Left forelimb (tissue), 1 donor: Measurements from ENCODE around the gene SPSB1.

Source experiments
- DNase-seq: peaks from one replicate; pipeline ENCODE4 v3.0.0-alpha.2; 2018; ENCODE audit warnings: low spot score

The SPSB1 gene

DNA sequence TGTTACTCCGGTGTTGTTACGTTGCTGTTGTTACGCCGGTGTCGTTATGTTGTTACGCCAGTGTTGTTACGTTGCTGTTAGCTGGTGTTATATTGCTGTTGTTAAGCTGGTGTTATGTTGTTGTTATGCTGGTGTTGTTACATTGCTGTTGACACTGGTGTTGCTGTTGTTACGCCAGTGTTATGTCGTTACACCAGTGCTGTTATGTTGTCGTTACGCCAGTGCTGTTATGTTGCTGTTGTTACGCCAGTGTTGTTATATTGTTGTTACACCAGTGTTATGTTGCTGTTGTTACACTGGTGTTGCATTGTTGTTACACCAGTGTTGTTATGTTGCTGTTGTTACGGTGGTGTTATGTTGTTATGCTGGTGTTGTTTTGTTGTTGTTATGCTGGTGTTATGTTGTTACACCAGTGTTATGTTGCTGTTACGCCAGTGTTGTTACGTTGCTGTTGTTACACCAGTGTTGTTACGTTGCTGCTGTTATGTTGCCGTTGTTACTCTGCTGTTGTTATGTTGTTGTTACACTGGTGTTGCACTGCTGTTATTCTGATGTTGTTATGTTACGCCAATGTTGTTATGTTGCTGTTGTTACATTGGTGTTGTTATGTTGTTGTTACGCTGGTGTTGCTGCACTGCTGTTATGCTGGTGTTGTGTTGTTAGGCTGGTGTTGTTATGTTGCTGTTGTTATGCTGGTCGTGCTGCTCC, 32.5 kb upstream of the SPSB1 start:
- no peak for DNase-seq

DNA sequence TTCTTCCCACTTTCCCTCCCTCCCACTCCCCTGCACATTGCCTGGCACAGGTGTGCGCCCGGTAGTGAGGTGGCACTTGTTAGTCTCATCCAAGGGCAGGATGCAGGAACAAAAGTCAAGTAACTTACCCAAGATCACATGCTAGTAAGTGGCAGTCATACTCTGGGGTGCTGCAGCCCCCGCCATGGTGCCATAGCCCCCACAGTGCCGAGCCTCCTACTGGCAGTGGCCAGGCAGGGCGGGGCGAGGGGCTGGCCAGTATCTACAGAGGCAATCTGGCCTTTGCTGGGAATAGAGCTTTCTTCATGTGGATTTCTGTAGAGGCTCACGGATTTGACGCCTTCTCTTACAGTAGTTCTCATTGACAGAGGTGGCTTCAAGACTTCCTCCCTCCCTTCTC, 31.2 kb upstream of the SPSB1 start:
- peak; percentile 48 for DNase-seq

DNA sequence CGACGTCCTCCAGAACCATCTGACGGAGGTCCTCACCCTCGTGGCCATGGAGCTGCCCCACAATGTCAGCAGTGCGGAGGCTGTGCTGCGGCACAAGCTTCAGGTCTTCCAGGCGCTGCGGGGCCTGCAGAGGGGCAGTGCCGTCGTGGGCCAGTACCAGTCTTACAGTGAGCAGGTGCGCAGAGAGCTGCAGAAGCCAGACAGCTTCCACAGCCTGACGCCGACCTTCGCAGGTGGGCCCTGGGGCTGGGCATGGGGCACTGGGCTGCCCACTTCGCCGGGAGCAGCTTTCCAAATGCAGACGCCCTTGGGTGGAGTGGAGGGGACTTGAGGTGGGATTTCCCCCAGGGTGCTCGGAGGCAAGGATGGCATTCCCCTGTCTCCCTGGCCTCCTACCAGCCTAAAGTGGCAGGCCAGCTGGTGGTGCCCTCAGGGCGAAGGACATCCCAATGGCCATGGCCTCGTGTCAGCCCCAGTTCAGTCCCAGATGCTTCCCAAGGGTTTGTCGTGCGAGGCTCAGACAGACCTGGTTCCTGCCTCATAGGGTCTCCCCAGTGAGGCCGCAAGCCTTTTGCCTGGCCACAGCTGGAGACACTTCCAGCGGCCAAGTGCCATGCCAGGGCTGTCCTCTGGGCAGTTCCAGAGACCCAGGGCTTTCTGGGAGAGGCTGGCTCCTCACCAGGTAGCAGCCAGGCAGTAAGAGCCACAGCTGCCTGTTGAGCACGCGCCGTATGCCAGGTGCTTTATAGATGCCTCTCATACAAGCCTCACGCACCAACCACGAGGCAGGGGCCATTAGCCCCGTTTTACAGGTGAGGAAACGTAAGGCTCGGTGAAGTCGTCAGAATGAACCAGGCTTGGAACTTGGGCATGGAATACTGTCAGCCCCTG, 30.4 kb upstream of the SPSB1 start:
- peak; percentile 59 for DNase-seq

DNA sequence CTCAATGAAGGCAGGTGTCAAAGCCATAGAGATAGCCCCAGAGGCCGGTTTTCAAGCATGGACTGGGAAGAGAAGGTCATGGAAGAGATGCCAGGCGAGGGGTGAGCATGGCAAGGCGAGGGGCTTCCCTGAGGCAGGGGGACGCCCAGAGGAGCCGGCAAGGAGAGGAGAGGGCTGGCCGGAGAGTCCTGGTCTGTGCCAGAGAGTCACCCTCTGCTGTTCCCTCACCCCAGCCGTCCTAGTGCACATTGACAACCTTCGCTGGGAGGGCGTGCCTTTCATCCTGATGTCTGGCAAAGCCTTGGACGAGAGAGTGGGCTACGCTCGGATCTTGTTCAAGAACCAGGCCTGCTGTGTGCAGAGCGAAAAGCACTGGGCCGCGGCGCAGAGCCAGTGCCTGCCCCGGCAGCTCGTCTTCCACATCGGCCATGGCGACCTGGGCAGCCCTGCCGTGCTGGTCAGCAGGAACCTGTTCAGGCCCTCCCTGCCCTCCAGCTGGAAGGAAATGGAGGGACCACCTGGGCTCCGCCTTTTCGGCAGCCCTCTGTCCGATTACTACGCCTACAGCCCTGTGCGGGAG, 29.3 kb upstream of the SPSB1 start:
- DNase-seq: peak; percentile 45

DNA sequence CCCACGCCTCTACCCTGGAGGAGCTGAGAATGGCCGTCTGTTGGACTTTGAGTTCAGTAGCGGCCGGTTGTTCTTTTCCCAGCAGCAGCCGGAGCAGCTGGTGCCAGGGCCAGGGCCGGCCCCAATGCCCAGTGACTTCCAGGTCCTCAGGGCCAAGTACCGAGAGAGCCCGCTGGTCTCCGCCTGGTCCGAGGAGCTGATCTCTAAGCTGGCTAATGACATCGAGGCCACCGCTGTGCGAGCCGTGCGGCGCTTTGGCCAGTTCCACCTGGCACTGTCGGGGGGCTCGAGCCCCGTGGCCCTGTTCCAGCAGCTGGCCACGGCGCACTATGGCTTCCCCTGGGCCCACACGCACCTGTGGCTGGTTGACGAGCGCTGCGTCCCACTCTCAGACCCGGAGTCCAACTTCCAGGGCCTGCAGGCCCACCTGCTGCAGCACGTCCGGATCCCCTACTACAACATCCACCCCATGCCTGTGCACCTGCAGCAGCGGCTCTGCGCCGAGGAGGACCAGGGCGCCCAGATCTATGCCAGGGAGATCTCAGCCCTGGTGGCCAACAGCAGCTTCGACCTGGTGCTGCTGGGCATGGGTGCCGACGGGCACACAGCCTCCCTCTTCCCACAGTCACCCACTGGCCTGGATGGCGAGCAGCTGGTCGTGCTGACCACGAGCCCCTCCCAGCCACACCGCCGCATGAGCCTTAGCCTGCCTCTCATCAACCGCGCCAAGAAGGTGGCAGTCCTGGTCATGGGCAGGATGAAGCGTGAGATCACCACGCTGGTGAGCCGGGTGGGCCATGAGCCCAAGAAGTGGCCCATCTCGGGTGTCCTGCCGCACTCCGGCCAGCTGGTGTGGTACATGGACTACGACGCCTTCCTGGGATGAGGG, 28.5 kb upstream of the SPSB1 start:
- DNase-seq: peak; percentile 60

DNA sequence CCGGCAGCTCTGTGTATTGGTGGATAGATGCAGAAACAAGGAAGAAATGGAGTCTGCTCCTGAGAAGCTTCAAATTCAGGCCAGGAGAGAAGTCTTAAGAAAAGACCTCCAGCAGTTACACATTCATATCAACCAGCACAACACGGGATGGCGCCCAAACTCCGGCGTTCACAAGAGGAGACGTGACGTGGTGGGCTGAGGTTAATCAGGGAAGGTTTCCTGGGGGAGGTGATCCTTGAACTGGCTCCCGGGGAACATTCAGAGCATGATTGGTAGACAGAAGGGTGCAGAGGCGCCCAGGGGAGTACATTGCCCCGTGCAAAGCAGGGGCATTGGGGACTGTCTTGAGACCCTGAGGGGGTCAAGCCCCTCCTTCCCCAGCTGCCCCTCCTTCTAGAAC, 27.7 kb upstream of the SPSB1 start:
- DNase-seq: peak; percentile 47

DNA sequence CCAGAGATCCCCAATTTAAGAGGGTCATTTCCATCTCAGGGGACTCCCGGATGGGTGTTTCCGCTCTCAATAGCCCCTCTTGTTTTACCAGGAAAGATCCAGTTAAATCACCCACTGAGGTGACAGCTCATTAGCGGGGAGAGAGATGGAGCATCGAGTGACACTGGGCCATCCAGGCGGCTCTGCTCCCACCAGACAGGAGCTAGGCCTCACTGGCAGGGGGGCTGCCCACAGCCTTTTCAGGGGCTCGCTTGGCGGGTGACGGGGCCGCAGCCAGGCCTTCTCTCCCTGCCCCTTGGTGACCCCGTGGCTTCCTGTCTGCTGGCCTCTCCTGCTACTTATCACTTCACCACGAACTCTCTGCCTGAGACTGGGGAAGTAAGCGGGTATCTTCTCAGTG, 26.7 kb upstream of the SPSB1 start:
- peak; percentile 54 for DNase-seq

DNA sequence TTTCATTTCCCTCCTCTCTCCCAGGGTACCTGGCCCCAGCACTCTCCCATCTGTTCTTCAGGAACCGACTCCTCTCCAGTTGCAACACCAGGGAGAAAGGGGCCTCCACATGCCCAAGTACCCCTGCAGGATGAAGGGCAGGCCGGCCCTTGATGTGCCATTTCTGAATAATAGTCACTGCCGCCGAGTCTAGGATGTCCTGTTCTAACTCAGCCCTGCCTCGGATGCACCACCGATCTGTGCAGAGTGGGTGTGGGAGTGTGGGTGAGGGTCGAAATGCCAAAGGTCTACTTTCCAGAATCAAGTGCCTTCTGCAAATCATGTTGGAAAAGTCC, 25.4 kb upstream of the SPSB1 start:
- no peak for DNase-seq

DNA sequence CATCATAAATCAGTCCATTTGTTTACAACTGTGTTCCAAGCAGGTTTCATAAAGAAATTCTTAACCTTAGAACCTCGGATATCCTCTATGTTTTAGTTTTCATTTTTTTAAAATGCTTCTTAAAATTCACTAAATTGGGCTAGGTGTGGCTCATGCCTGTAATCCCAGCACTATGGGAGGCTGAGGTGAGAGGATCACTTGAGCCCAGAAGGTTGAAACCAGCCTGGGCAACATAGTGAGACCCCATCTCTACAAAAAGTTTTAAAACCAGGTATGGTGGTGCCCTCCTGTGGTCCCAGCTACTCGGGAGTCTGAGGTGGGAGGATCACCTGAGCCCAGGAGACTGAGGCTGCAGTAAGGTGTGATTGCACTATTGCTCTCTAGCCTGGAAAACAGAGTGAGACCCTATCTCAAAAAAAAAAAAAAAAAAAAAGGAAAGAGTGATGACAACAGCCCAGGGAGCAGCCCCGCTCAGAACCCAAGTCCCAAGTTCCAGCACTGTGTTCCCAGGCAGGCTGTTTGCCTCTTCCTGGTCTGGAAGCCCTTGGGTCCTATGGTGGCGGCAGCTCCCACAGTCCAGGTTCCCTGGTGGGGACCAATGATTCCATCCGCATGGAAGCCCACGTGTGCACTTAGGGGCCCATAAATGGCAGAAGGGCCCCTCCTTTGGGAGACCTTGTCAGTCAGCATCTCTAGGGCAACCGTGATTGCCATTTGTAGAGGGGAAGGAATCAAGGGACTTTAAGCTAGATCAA, 24.7 kb upstream of the SPSB1 start:
- no peak for DNase-seq

DNA sequence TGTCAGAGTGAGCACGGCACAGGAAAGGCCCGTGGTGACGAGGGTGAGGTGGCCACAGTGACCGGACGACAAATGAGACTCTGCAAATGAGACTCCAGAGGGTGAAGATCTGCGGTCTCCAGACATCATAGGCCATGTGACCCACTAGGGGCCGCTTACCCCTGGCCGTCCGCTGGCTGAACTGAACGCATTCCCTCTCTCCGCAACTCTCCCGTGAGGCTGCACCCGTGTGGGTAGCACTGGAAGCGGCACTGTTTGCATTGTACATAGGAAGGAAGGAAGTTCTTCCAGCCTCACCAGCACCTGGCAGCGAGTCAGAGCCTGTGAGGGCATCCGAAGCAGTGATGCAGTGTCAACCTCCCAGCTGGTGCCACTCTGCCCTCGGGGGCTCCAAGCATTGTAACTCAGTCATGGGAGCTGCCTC, 23.6 kb upstream of the SPSB1 start:
- peak; percentile 59 for DNase-seq

DNA sequence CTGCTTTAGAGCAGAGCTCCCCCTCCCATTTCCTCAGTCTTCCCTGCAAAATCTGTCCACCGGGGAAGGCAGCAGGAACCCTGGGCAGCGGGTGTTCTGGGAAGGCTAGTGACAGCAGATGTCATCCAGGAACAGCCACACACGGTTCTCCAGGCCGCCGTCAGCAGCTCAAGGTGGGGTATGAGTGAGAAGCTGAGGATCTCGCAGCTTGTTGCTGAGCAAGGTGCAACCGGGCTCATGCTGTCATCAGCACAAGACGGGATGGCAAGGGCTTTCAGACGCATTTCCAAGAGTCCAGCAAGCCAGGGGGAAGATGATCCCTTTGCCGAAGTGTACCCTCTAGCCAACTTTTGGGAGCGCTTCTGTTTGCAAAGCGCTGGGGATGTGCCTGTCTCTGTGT, 23.0 kb upstream of the SPSB1 start:
- DNase-seq: peak; percentile 59

DNA sequence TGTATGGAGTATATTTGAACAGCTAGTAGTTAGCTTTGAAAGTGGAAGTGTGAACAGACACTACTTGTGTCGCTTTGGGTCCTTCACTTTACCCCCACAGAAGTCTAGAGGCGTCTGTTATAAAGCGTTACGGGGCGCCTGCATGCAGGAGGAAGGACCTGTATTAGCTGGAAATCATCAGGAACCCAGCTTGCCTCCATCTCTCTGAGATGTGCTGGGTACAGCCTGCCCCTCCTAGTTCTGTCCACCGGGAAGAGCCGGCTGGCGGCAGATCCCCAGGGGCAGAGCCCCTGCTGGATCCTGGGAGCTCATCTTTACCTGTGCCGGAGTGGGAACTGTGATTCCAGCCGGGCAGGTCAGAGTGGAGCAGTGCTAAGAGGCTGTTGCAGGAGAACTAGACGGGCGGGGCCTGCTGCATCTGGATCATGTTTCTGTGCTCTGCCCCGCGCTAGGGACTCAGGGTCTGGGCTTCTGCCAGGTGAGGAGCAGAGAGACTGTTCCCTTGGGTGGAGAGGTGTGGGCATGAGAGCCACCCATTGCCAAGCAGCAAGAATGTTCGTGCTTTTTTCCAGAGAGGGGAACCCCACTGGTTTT, 22.3 kb upstream of the SPSB1 start:
- DNase-seq: peak; percentile 60

DNA sequence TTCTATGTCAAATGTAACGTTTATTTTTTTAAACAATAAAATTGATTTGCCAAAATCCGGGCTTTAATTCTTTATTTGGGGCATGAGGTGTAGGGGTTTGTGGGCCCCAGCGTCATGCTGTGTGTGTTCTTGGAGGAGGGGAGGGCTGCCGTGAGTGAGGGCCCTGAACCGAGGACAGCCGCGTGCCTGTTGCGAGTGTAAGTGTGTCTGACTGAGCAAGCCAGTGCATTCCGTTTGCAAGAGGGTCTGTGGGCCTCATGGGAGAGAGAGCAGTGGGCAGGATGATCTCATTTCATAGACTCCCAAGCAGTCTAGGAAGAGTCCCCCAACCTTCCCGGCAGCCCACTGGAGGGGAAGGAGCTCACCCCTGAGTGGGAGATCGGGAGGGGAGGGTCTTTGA, 21.4 kb upstream of the SPSB1 start:
- no peak for DNase-seq

DNA sequence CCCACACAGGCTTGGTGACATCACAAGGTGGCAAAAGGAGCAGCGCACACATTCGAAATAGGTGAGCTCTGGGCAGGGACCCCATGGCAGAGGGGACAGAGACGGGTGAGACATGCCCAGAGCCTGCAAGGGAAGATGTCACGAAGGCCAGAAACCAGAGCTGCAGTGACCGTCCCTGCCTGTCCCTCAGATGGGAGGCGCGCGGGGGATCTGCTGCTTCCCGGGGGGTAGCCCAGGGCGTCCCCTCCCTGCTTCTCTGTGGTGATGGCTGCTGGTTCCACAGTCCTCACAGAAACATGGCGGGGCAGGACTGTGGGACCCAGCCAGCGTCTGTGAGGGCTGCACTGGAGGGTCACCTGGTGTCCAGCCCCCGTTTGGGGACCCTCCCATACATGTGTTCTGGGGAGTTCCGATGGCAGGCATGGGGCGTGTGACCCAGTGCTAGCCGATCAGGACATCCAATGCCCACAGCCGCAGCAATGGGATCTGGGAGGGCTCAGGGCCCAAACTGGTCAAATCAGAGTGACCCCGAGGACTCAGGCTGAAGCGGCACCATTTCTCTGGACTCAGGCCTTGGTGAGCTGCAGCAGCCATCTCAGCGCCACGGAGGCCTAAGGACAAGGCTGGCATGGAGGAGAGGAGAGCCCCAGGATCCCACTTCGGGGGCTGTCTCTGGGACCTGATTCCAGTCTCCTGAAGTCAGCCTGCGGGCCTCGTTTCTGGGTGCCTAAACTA, 20.7 kb upstream of the SPSB1 start:
- DNase-seq: peak; percentile 47

DNA sequence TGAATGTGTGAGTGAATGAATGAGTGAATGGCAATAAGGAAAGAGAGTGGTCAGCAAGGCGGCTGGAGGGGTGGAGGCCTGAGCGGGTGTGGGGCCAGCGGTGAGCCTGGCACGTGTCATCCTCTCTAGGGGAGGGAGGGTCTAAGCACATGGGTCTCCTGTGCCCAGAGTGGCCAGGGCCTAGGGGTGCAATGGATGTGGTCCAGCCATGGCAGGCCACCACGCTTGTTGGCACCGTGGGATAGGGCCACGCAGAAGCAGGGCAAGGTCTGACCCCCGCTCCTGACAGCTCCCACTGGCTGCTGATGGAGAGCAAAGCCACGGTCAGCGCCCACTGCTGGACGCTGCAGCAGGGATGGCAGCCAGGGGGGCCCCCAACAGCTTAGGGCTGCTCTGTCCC, 19.5 kb upstream of the SPSB1 start:
- DNase-seq: peak; percentile 62

DNA sequence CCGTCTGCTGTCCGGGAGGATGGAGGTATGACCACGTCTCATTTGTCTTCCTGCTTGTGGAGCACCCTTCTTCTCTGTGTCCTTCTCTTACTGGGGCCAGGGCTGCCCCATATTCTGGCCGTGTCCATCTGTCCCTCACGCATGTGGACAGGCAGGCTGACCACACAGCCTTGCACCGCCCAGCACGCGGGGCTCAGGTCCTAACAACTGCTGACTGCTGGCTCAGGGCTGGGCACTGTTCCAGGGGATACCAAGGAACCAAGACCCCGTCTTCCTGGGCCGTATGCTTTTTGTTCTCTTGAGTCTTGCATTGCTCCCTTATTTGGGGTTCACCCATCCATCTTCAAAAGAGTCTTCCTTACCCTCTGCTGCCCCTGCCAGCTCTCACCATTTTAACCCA, 17.5 kb upstream of the SPSB1 start:
- DNase-seq: no peak

DNA sequence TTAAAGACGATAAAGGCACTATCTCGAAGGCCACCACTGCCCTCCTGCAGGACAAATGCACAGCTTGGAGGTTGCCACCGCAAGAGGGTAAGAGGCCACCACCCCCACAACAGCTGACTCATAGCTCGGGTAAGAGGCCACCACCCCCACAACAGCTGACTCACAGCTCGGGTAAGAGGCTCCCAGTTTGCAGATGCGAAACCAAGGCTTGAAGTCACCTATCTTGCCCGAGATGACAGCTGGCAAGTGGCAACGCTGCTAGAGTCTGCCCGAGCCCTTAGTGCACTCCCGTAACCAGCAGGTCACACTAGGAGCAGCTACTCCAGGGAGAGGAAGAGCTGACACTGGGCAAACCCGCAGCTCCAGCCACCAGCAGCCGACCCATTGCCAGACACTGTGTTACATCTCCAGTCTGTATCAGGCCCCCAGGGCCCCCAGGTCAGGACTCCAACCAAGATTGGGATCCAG, 17.1 kb upstream of the SPSB1 start:
- no peak for DNase-seq

DNA sequence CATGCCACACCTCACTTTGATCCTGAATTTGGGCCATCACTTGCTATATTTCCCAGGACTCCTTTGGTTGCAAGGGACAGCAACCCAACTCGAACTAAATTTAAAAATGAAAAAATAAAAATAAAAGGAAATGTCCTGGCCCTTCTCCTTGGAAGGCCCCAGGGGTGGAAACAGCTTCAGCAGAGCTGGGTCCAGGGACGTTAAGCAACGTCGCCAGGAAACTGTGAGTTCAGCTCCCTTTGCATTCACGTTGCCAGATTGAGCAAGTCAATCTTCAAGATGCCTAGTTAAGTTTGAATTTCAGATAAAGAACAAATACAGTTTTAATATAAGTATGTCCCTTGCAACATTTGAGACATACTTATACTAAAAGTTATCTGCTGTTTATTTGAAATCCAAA, 14.6 kb upstream of the SPSB1 start:
- DNase-seq: no peak

DNA sequence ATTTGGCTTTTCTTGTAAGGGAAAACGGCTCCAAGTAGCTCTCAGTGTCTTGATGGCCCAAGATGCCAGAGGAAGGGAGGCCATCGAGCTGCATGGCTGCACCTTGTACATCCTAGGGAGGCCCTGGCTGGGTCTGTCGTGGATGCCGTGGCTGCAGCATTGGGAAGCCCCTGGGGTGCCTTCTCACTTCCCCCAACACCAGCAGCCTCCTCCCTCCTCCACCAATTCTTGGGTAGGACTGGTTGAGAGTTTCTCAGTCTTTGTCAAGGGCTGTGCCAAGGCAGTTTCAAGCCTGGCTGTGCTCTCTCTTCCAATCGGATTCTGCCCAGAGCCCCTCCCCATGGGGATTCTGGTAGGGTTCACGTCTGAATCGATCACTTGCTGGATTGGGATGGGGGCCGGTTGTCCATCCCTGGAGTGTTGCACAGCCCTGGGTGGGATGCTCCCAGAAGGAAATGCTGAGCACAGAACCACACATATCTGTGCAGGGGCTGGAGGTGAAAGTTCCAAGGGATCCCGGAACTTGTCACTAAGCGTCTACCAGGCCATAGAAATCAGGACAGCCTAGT, 14.0 kb upstream of the SPSB1 start:
- no peak for DNase-seq
